ENCODE results near the gene ACTG1.

ACTG1 gene

DNA sequence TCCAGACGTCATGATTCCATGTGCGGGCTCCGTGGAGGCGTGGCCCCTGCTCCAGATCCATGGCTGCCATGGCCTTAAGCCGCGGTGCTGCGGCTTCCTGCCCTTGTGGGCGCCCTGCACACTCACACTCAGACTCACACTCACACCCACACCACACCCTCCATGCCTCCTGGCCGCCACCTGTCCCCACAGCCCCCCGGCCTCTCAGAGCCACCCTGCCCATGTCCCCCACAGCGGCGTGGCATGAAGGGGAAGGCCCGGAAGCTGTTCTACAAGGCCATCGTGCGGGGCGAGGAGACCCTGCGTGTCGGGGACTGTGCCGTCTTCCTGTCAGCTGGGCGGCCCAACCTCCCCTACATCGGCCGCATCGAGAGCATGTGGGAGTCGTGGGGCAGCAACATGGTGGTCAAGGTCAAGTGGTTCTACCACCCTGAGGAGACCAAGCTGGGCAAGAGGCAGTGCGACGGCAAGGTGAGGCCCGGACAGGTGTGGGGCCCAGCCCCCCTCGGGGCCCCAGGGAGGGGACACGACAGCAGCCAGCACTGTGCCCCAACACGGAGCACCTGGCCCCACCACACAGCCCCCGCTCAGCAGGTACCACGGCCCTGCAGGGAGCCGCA is 50.0 kb downstream of the ACTG1 start:
- DNase-seq (ENCODE audit: low read depth) = no peak

DNA sequence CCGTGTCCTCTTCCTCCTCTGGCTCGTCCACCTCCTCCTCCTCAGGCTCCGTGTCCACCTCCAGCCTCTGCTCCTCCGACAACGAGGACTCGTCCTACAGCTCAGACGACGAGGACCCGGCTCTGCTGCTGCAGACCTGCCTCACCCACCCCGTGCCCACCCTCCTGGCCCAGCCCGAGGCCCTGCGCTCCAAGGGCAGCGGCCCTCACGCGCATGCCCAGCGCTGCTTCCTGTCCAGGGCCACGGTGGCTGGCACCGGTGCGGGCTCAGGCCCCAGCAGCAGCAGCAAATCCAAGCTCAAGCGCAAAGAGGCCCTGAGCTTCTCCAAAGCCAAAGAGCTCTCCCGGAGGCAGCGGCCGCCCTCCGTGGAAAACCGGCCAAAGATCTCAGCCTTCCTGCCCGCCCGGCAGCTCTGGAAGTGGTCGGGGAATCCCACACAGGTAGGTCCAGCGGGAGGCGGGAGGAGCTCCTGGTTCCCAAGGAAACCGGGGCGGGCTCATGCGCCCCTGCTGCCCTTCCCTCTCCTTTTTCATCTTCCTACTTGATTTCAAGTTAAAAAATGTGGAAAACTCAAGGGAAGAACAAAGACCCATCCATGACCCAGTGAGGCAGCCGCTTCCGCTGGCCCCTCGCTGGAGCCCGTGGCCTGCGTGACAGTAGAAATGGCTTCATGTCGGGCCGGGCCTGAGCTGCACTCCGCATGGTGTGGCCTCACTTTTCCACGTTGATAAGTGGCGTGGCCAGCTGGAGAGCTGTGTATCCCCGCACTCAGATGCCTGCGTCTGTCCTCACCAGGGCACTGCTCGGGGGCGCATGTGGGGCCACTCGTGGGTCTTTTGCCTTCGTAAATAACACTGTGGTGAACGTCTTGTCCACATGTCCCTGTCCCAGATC is 50.7 kb downstream of the ACTG1 start:
- DNase-seq (ENCODE audit: low read depth) = no peak

GRCh38 chr17:81460856-81461460 is 51.6 kb downstream of the ACTG1 start:
- no peak for DNase-seq (ENCODE audit: low read depth)

All from activated T-cell treated with anti-CD3 and anti-CD28 coated beads for 1 hour (primary cell).